Activated T-helper 1 cell treated with anti-CD3 and anti-CD28 coated beads, Interleukin-12 subunit alpha, Interleukin-12 subunit beta, Interleukin-2, Interleukin-4 antibody, amounts not matched to agents 30 ng/mL and 10 ng/mL and 1 ng/mL, durations not matched to agents 14 hours and 24 hours and 36 hours (primary cell): ENCODE data around the gene HSPA1L. TPM values are rescaled to one million over a fixed set of nuclear protein-coding genes. Genes with fewer than 3 reads are reported as not detected.
"Not testable (repeated sequence)": the region's sequence is repeated elsewhere in the genome, so short reads cannot be mapped to it uniquely, and the experiment has no call there.

ENCODE experiments used
- DNase-seq: peaks from one replicate; pipeline ENCODE4 v3.0.0; 2021; ENCODE audit warnings: low spot score
- H3K27ac Mint-ChIP-seq: one replicate; pipeline ENCODE4 v1.8.0; 2021; ENCODE audit warnings: mild to moderate bottlenecking, mixed read lengths
- H3K27me3 Mint-ChIP-seq: one replicate; pipeline ENCODE4 v1.8.0; 2022; ENCODE audit warnings: mild to moderate bottlenecking, moderate library complexity, mixed read lengths; ENCODE audit not compliant: insufficient read depth
- H3K36me3 Mint-ChIP-seq: one replicate; pipeline ENCODE4 v1.8.0; 2021; ENCODE audit warnings: low read depth, mixed read lengths
- H3K4me1 Mint-ChIP-seq: one replicate; pipeline ENCODE4 v1.8.0; 2021; ENCODE audit warnings: low read depth, mixed read lengths
- H3K4me3 Mint-ChIP-seq: one replicate; pipeline ENCODE4 v1.8.0; 2021; ENCODE audit warnings: mild to moderate bottlenecking, moderate library complexity, mixed read lengths
- H3K9me3 Mint-ChIP-seq: one replicate; pipeline ENCODE4 v1.8.0; 2021; ENCODE audit warnings: mixed read lengths
- intact Hi-C: fragments of 100-400 bp; cut with micrococcal nuclease; formaldehyde crosslinking; loops from one replicate; pipeline ENCODE4 v1.15.1; 2024
- total RNA-seq: library from RNA; stranded (reverse); gene quantifications from 2 replicates; pipeline ENCODE4 v1.2.3, GENCODE V29; 2022

HSPA1L gene
- total RNA-seq, 1 donor from 2014 or later = 2.2 TPM

DNA sequence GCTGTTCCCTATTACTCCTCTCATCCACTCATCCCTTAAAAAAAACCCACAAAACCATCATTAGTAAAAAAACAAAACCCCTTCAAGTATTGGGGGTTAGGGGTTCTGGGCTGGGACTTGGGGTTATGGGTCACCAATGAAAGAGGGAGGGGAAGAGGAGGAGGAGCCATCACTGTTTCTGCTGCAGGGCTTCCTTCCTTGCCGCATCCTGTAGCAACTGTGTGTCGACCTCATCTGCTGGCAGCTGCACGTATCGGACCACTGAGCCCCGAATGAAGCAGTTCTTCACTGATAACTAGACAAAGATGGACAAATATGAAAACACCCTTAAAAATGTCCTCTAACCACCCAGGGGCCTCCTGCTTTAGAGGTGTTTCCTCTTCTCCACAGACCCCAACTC lies 17.5 kb downstream of the HSPA1L start:
- Mint-ChIP-seq H3K36me3 (peaks cover 29% of the 10 kb centered on the region), H3K9me3 (no peaks in the 10 kb centered on the region), H3K27me3 (no peaks in the 10 kb centered on the region), H3K27ac (peak overlapping the region; percentile 77), H3K4me1 (peaks cover 30% of the 10 kb centered on the region), H3K4me3 (peak overlapping the region; percentile 54)
- intact Hi-C loops = loop anchor here (2.0 kb wide), 1 partner anchor 15 kb away; no protein-coding TSS in a partner anchor
- peak; percentile 40 for DNase-seq

DNA sequence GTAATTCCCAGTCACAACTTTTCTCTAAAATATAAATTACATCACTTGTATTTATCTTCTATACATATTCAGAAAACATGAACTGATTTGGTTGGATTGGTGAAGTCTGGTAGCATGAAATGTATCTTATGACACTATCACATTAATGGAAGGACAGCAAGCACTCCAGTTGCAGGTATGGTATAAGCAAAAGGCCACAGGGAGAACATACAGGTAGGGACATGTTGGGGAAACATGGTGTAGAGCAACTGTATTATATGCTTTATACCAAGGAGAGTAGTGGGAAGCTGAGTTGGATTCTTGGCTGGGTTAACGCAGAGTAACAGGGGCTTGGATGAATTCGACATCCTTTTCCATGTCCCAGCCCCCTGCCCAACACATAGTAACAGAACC lies 18.1 kb downstream of the HSPA1L start:
- Mint-ChIP-seq H3K36me3 (peaks cover 29% of the 10 kb centered on the region), H3K4me1 (peaks cover 30% of the 10 kb centered on the region), H3K4me3 (peak overlapping the region; percentile 54), H3K27me3 (no peaks in the 10 kb centered on the region), H3K27ac (peak overlapping the region; percentile 77), H3K9me3 (no peaks in the 10 kb centered on the region)
- intact Hi-C loops = loop anchor here (1.0 to 2.0 kb wide), 3 partner anchors 9 to 30 kb away; partner anchors contain the start of genes HSPA1B and LSM2
- no peak for DNase-seq

GRCh38 chr6:31795616-31796298 lies 19.3 kb downstream of the HSPA1L start, which contains the start of gene VARS1:
TSS of gene VARS1 (minus strand) at chr6:31795752. CDS start at chr6:31795217, 535 bp downstream.
- intact Hi-C loops = loop anchor here (1.0 to 2.0 kb wide), 8 partner anchors 11 to 92 kb away; partner anchors contain the start of genes ABHD16A, HSPA1B, LSM2 and VWA7
- peak within 1 kb of the TSS; percentile 96 for H3K27ac Mint-ChIP-seq

GRCh38 chr6:31794866-31795615 lies 20.0 kb downstream of the HSPA1L start:
- Mint-ChIP-seq H3K4me1 (peaks cover 40% of the 10 kb centered on the region), H3K27me3 (no peaks in the 10 kb centered on the region), H3K27ac (peak overlapping the region; percentile 96), H3K36me3 (peaks cover 31% of the 10 kb centered on the region), H3K9me3 (no peaks in the 10 kb centered on the region), H3K4me3 (peak overlapping the region; percentile 86)
- intact Hi-C loops = loop anchor here (1.0 to 2.0 kb wide), 5 partner anchors 18 to 92 kb away; partner anchors contain the start of genes ABHD16A and VWA7
- DNase-seq = no peak

More at GRCh38 chr6:31795616-31796298, 19.3 kb downstream of the HSPA1L start, which contains the start of gene VARS1:
- Mint-ChIP-seq H3K27me3 (no peaks in the 10 kb centered on the region), H3K9me3 (no peaks in the 10 kb centered on the region), H3K4me3 (peak within 1 kb of the TSS; percentile 86), H3K36me3 (peaks cover 28% of the 10 kb centered on the region), H3K4me1 (peaks cover 36% of the 10 kb centered on the region)
- peak; percentile 84 for DNase-seq

GRCh38 chr6:31794294-31794865 lies 20.7 kb downstream of the HSPA1L start:
- Mint-ChIP-seq H3K4me1 (peaks cover 40% of the 10 kb centered on the region), H3K4me3 (peak overlapping the region; percentile 86), H3K27me3 (no peaks in the 10 kb centered on the region), H3K9me3 (no peaks in the 10 kb centered on the region), H3K27ac (peak overlapping the region; percentile 78), H3K36me3 (peaks cover 35% of the 10 kb centered on the region)
- intact Hi-C loops = loop anchor here (2.0 kb wide), 1 partner anchor 40 kb away; no protein-coding TSS in a partner anchor
- no peak for DNase-seq

DNA sequence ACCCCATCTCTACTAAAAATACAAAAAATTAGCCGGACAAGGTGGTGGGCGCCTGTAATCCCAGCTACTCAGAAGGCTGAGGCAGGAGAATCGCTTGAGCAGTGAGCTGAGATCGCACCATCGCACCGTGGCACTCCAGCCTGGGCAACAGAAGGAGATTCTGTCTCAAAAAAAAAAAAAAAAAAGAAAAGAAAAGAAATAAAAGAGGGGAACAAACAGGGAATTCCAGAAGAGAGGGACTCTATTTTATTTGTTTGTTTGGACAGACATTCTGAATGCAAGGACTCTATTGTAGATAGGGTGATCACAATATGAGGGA lies 21.2 kb downstream of the HSPA1L start:
- H3K36me3 Mint-ChIP-seq = peaks cover 39% of the 10 kb centered on the region
- not testable (repeated sequence) for H3K9me3 Mint-ChIP-seq, H3K27me3 Mint-ChIP-seq, DNase-seq
- H3K4me1 Mint-ChIP-seq = peaks cover 40% of the 10 kb centered on the region
- intact Hi-C loops = loop anchor here (2.0 kb wide), 1 partner anchor 41 kb away; no protein-coding TSS in a partner anchor
- peak overlapping the region; percentile 86 for H3K4me3 Mint-ChIP-seq
- peak overlapping the region; percentile 24 for H3K27ac Mint-ChIP-seq

DNA sequence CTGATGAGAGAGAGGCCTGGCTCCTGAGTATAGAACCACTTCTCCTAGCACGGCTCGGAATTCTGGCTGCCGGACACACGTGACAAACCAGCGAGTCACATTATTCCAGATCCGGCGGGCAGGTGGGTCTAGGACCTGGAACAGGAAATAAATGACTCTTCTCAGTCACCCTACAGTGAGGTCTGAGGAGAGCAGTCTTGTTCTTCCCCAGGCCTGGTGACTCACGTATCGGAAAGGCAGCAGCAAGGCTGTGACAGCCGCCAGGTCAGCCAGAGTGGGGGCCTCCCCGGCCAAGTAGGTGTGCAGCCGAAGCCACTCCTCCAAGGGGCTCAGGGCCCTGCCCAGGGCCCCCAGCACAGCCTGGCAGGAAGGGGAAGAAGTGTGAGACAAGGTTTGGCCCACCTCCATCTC lies 22.3 kb downstream of the HSPA1L start:
- Mint-ChIP-seq H3K9me3 (no peaks in the 10 kb centered on the region), H3K27me3 (no peaks in the 10 kb centered on the region), H3K4me1 (peaks cover 33% of the 10 kb centered on the region), H3K27ac (no peak overlapping the region), H3K36me3 (peaks cover 35% of the 10 kb centered on the region), H3K4me3 (peak overlapping the region; percentile 86)
- intact Hi-C loops = no loop called here
- no peak for DNase-seq

GRCh38 chr6:31792090-31792374 lies 23.1 kb downstream of the HSPA1L start:
- no peaks in the 10 kb centered on the region for H3K27me3 Mint-ChIP-seq
- no peak overlapping the region for H3K27ac Mint-ChIP-seq
- DNase-seq = no peak
- no peaks in the 10 kb centered on the region for H3K9me3 Mint-ChIP-seq
- intact Hi-C loops = no loop called here
- peaks cover 25% of the 10 kb centered on the region for H3K4me1 Mint-ChIP-seq
- H3K36me3 Mint-ChIP-seq = peaks cover 31% of the 10 kb centered on the region
- H3K4me3 Mint-ChIP-seq = no peak overlapping the region

DNA sequence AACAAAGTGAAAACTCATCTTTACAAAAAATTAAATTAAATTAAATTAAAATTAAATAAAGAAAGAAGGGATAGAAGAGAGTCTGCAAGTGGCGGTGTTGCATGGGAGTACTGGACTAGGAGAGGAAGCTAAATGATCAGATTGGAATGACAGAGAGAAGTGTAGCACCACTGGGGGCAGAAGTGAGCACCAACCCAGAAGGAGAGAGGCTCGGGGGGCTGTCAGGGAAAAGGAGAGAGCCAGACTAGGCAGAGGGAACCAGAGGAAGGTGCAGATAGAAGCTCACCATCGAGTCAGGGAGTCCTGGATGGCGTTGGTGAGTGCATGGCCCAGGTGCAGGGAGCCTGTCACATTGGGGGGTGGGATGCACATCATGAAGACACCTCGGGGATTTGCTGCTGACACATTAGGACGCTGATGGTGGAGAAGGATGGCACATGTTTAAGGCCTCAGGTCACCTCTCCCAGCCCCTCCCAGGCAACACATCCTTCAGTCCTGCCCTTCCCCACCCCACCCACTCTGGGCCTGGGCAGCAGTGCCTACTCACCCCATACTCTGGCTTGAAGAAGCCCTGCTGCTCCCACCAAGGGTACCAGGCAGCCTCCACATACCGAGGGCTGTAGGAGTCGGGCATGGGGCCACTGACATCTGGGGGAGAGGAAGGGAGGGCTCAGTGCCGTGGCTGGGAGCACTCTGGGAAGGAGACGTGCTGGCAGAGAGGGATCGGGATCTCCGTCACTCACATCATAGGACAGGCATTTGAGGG lies 23.6 kb downstream of the HSPA1L start:
- no peak for DNase-seq
- Mint-ChIP-seq H3K4me3 (no peak overlapping the region), H3K4me1 (peaks cover 22% of the 10 kb centered on the region), H3K27me3 (no peaks in the 10 kb centered on the region), H3K36me3 (peaks cover 29% of the 10 kb centered on the region), H3K9me3 (no peaks in the 10 kb centered on the region), H3K27ac (no peak overlapping the region)
- intact Hi-C loops = no loop called here

DNA sequence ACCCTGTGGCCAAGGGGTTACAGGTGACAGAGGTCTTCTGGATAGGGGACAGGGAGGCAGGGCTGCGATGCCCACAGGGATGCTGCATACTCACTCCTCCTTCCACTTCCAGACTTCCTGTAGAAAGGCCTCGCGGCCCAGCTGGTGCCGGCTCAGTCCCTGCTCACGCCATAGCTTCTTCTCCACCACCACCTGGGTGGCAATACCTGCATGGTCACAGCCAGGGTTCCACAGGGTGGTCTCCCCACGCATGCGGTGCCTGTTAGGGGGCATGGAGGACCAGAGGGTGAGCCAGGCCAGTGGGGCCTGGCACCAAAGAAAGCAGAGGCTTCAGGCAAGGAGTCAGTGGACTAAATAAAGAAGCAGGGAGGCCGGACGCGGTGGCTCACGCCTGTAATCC lies 29.6 kb downstream of the HSPA1L start:
- Mint-ChIP-seq H3K4me1 (peaks cover under 1% of the 10 kb centered on the region), H3K27me3 (no peaks in the 10 kb centered on the region), H3K27ac (no peak overlapping the region), H3K9me3 (no peaks in the 10 kb centered on the region), H3K36me3 (peaks cover 34% of the 10 kb centered on the region), H3K4me3 (no peak overlapping the region)
- intact Hi-C loops = no loop called here
- DNase-seq = no peak

- no peaks in the 10 kb centered on the region for H3K9me3 Mint-ChIP-seq
- DNase-seq = no peak
- H3K4me1 Mint-ChIP-seq = no peaks in the 10 kb centered on the region
- intact Hi-C loops = no loop called here
- H3K36me3 Mint-ChIP-seq = peaks cover 29% of the 10 kb centered on the region
- no peak overlapping the region for H3K4me3 Mint-ChIP-seq
- peak overlapping the region; percentile 31 for H3K27ac Mint-ChIP-seq
- no peaks in the 10 kb centered on the region for H3K27me3 Mint-ChIP-seq
Observed at GRCh38 chr6:31784098-31784925, 30.8 kb downstream of the HSPA1L start.
